Bronchial epithelial cell (primary cell): ENCODE data around the gene ABHD12B. TPM values are rescaled to one million over a fixed set of nuclear protein-coding genes. Genes with fewer than 3 reads are reported as not detected.

ENCODE experiments used
- DNase-seq: peaks from one replicate; pipeline ENCODE4 v3.0.0-alpha.2; 2010; ENCODE audit warnings: low read depth
- FAIRE-seq: peaks from 2 replicates; lab custom pipeline; 2011; peaks lifted over from hg19 to GRCh38; lab: Jason Lieb, UNC
- H3K27me3 ChIP-seq: 2 replicates; pipeline ENCODE4 v1.5.1; 2011; ENCODE audit warnings: low read length; ENCODE audit not compliant: control insufficient read depth, insufficient read depth
- H3K36me3 ChIP-seq: 2 replicates; pipeline ENCODE4 v1.5.1; 2011; ENCODE audit warnings: low read length; ENCODE audit not compliant: control insufficient read depth, insufficient read depth
- H3K4me3 ChIP-seq: 2 replicates; pipeline ENCODE4 v1.5.1; 2011; ENCODE audit warnings: mild to moderate bottlenecking, low read depth, low read length, control low read depth
- CTCF ChIP-seq: IDR thresholded peaks from 2 replicates; pipeline ENCODE4 v1.5.1; 2011; ENCODE audit warnings: mild to moderate bottlenecking, moderate library complexity, low read length, control low read depth, inconsistent platforms; ENCODE audit not compliant: insufficient read depth, severe bottlenecking
- total RNA-seq: library from RNA; depleted of rRNA; stranded (reverse); fragments of >200 nt; gene quantifications from 2 replicates; pipeline ENCODE4 v1.2.1, GENCODE V29; 2014

ABHD12B gene
- total RNA-seq, 1 donor from 2014 or later, result not detected

GRCh38 chr14:50826681-50827080 is 45.2 kb upstream of the ABHD12B start:
- H3K4me3 ChIP-seq, result no peak overlapping the region
- no peak for DNase-seq
- no peak for FAIRE-seq
- no peak for TF ChIP-seq CTCF
- H3K27me3 ChIP-seq, result no peaks in the 10 kb centered on the region
- peaks cover 2% of the 10 kb centered on the region for H3K36me3 ChIP-seq

- DNase-seq, result no peak
- H3K4me3 ChIP-seq, result no peak overlapping the region
- no peak for TF ChIP-seq CTCF
- H3K36me3 ChIP-seq, result peaks cover 2% of the 10 kb centered on the region
- FAIRE-seq, result no peak
- no peaks in the 10 kb centered on the region for H3K27me3 ChIP-seq
Observed at GRCh38 chr14:50828721-50829488, 42.9 kb upstream of the ABHD12B start.

- no peak for FAIRE-seq
- no peak for DNase-seq
- no peak for TF ChIP-seq CTCF
Observed at GRCh38 chr14:50829489-50830043, 42.3 kb upstream of the ABHD12B start.

GRCh38 chr14:50830044-50830931 is 41.6 kb upstream of the ABHD12B start:
- Histone ChIP-seq H3K36me3 (peaks cover 2% of the 10 kb centered on the region), H3K27me3 (no peaks in the 10 kb centered on the region), H3K4me3 (peak overlapping the region; percentile 73)
- FAIRE-seq (no peak), DNase-seq (peak; percentile 38)
- TF ChIP-seq CTCF, result no peak

More at GRCh38 chr14:50829489-50830043, 42.3 kb upstream of the ABHD12B start:
- peaks cover 2% of the 10 kb centered on the region for H3K36me3 ChIP-seq
- no peaks in the 10 kb centered on the region for H3K27me3 ChIP-seq
- H3K4me3 ChIP-seq, result peak overlapping the region; percentile 73

GRCh38 chr14:50830932-50831725 is 40.7 kb upstream of the ABHD12B start, which contains the start of gene NIN:
TSS of gene NIN (minus strand) at chr14:50831162. CDS start at chr14:50822056, 9,106 bp downstream.
- DNase-seq (peak; percentile 52), FAIRE-seq (no peak)
- no peak for TF ChIP-seq CTCF

More at GRCh38 chr14:50830932-50831725, 40.7 kb upstream of the ABHD12B start, which contains the start of gene NIN:
- H3K27me3 ChIP-seq, result no peaks in the 10 kb centered on the region
- H3K36me3 ChIP-seq, result peaks cover 2% of the 10 kb centered on the region
- peak within 1 kb of the TSS; percentile 73 for H3K4me3 ChIP-seq
